GM18868 (cell line): Measurements from ENCODE around the gene HELZ.

Experiments
- ATAC-seq: cut with Tn5 transposase; IDR thresholded peaks from one replicate; pipeline ENCODE4 v1.9.1; 2021; ENCODE audit warnings: mild to moderate bottlenecking, moderate library complexity; ENCODE audit not compliant: unreplicated experiment

Gene HELZ

GRCh38 chr17:67090341-67090740 lies 154.7 kb downstream of the HELZ start:
- no peak for ATAC-seq

DNA sequence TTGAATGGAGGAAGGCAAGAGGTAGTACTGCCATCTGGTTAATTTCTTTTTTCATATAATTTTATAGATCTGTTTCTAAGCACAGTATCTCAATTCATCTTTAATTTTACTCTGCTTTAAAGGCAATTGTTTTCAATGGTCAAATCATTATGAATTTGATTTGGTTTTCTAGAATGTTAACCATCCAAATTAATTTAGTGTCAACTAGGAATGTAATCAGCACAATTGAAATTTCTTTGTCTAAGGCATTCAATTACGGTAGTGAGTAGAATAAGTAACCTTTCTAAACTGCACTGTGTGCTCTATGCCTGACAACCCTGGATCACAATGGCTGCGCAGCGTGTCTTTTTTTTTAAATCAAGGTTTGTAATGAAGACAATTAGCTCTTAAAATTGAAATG lies 156.4 kb downstream of the HELZ start:
- no peak for ATAC-seq

GRCh38 chr17:67085406-67085805 lies 159.6 kb downstream of the HELZ start:
- no peak for ATAC-seq

- peak; percentile 84 for ATAC-seq
Measured at GRCh38 chr17:67082107-67082506, 162.9 kb downstream of the HELZ start.

GRCh38 chr17:67080804-67081203 lies 164.2 kb downstream of the HELZ start:
- ATAC-seq, result no peak

DNA sequence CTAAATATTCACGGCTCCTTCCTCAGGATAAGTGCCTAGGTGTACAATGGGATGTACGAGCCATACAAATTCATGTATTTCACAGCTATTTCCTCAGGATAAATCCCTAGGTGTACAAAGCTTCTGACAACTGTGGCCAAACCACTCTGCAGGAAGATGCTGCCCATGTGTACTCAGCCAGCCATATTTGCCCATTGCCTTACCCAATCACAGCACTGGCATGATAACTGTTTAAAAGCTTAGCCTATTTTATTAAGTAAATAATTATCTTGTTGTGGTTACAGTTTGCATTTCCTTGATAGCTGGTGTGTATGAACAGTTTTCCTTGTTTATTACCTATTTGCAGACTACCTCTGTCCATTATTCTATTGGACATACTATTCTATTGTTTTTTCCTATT lies 165.5 kb downstream of the HELZ start:
- no peak for ATAC-seq

DNA sequence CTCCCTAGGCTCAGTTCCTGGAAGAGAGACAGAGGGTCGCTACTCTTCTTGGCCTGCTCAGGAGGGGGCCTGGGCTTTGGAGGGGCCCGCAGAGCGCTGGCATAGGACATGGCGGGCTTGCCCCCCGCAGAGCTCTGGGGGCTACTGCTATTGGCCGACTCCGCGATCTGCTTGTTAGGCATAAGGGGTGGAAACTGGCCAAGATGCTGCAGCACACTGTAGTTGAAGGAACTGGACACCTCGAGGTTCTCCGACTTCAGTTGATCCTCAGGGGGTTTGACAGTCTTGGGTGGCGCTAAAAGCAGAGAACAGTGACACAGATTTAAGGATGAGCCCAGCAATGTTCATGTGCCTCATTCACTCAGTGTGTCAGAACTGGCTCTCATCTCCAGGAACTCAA lies 166.7 kb downstream of the HELZ start:
- ATAC-seq, result no peak

GRCh38 chr17:67076290-67076689 lies 168.7 kb downstream of the HELZ start:
- ATAC-seq, result no peak

- ATAC-seq, result no peak
Measured at GRCh38 chr17:67074781-67075180, 170.2 kb downstream of the HELZ start.

DNA sequence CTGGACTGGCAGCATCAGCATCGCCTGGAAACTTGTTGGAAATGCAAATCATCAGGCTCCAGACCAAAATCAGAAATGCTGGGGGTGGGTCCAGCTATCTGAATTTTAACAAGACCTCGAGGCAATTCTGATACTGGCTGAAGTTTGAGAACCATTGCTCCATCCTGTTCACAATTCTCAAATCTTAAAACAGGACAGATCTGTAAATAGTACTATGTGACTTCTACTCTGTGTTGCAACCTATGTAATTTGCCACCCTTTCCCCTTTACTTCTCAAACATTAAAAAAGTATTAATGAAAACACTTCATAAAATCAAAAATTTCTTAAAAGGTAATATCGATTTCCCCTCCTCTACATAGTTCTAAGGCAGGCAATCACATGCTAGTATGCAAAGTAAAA lies 172.1 kb downstream of the HELZ start:
- no peak for ATAC-seq

GRCh38 chr17:67071595-67071994 lies 173.4 kb downstream of the HELZ start:
- ATAC-seq, result no peak

- ATAC-seq, result no peak
Measured at GRCh38 chr17:67069603-67070136, 175.3 kb downstream of the HELZ start.

- ATAC-seq, result no peak
Measured at GRCh38 chr17:67068999-67069398, 176.0 kb downstream of the HELZ start.

DNA sequence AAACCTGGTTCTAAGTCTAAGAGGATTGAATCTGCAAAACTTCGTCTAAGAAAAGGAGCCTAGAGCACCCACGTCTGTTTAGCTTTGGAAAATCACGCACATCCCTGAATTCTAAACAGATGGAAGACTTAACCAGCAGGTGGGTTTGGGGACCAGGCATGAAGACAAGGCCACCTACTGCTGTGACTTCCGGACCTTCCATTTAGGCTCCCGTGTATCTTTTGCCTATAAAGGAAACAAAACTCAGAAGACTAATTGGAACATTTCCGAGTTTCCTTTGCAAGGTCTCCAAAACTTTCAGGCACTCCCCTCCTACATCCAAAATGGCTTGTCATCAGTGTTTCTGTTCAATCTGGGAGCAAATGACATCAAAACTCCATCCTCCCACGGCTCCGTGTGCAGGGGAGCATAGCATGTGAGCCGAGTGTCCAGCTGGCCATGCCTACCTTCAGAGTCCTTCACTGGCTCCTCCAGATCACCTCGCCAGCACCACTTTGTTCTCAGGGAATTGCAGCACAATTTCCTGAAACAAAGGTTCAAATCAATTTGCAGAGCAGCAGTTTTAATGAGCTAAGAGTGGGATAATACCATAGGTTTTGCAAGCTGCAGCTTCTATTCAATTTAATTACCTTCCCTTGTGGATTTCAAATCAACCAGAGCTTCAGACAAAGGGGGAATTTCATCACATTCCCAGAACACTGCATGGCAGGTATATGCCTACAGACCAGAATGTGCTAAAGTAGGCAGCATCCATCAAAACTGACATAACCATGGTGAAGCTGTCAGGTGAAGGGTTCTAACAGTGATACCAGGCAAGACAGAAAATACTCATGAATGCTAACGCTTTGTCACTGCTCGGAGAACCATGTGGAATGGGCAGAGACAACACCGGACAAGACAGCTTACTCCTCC lies 177.2 kb downstream of the HELZ start:
- ATAC-seq, result no peak

GRCh38 chr17:67066717-67067116 lies 178.3 kb downstream of the HELZ start:
- ATAC-seq, result no peak

DNA sequence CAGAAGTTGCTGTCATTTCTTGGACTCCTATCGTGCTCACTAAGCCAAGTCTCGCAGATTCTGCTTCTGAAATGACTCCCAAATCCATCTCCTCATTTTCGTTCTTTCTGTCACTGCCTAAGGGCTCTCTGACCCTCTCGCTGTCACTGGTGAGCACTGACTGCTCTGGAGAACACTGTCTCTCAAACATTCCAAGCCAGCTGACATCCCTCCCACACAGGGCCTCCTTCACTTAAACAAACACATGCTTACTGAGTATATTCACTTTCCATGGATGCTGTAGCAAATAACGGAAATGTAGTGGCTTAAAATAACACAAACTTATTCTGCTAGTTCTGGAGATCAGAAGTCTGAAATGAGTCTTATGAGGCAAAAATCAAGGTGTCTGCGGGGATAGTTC lies 181.9 kb downstream of the HELZ start:
- ATAC-seq, result no peak

- ATAC-seq, result no peak
Measured at GRCh38 chr17:67059372-67059771, 185.6 kb downstream of the HELZ start.

GRCh38 chr17:67058036-67058435 lies 187.0 kb downstream of the HELZ start:
- no peak for ATAC-seq

- no peak for ATAC-seq
Measured at GRCh38 chr17:67056746-67057490, 188.1 kb downstream of the HELZ start.

DNA sequence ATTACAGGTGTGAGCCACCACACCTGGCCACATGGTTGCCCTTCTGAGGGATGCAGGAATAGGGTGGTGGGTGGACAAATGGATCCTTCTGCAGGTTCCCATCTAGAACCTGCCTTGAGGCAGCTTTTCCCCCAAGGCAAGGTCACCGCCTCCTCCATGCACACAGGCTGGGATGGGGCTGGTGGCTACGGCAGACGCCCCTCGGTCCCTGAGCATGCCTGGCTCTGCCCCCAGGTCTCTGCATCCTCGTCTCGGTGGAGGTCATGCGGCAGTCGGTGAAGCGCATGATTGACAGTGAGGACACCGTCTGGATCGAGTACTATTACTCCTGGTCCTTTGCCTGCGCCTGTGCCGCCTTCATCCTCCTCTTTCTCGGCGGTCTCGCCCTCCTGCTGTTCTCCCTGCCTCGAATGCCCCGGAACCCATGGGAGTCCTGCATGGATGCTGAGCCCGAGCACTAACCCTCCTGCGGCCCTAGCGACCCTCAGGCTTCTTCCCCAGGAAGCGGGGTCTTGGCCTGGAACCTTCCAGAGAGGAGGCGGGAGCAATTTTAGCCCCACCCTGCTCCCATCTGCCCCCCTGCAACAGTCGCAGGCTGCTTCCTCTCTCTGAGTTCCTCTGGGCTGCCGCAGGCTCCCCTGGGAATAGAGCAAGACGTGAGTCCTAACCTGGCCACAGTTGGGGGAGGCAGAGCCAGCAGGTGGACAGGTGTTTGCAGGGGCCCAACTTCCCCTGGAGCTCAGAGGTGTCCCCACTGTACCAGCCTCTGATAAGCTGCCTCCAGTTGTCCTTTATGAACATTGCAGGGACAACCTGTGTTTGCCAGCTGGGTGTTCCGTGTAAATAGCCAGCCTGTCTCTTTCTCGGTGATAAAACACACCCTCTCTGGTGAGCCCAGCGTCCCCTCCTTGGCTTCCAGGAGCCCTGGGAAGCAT lies 188.9 kb downstream of the HELZ start:
- ATAC-seq, result no peak

DNA sequence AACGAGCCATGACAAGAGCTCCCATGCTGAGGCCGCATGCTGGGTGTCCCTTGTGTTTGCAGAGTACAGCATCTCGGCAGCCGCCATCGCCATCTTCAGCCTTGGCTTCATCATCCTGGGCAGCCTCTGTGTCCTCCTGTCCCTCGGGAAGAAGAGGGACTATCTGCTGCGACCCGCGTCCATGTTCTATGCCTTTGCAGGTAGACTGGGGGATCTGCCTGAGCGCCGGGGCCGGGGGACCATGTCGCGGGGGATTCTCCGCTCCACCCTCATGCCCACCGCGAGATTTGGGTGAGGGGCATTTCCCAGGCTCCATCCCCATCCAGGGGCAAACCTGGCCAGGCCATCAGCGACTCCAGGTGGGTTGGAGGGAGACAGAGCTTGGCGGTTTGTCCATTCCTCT lies 190.0 kb downstream of the HELZ start:
- ATAC-seq, result no peak
